ENCODE results near the gene PRIM2.
"Not testable (repeated sequence)": the region's sequence is repeated elsewhere in the genome, so short reads cannot be mapped to it uniquely, and the experiment has no call there.

PRIM2 gene

GRCh38 chr6:57302477-57302876, 15.0 kb upstream of the PRIM2 start:
- no peak overlapping the region for H3K27ac ChIP-seq
- TF ChIP-seq ZFX (IDR thresholded peaks at IDR 0.05; ENCODE audit: borderline replicate concordance) (no peak), CTCF (IDR thresholded peaks at IDR 0.05) (no peak)

GRCh38 chr6:57303931-57304681, 13.3 kb upstream of the PRIM2 start:
- no peak overlapping the region for H3K27ac ChIP-seq

GRCh38 chr6:57305107-57305506, 12.3 kb upstream of the PRIM2 start:
- TF ChIP-seq ZFX (IDR thresholded peaks at IDR 0.05; ENCODE audit: borderline replicate concordance), result no peak
- no peak for TF ChIP-seq CTCF (IDR thresholded peaks at IDR 0.05)
- no peak overlapping the region for H3K27ac ChIP-seq

More at GRCh38 chr6:57303931-57304681, 13.3 kb upstream of the PRIM2 start:
- no peak for TF ChIP-seq CTCF (IDR thresholded peaks at IDR 0.05)
- no peak for TF ChIP-seq ZFX (IDR thresholded peaks at IDR 0.05; ENCODE audit: borderline replicate concordance)

GRCh38 chr6:57305761-57306160, 11.7 kb upstream of the PRIM2 start:
- no peak overlapping the region for H3K27ac ChIP-seq
- TF ChIP-seq ZFX (IDR thresholded peaks at IDR 0.05; ENCODE audit: borderline replicate concordance), result no peak
- TF ChIP-seq CTCF (IDR thresholded peaks at IDR 0.05), result no peak

GRCh38 chr6:57306273-57306672, 11.2 kb upstream of the PRIM2 start:
- no peak overlapping the region for H3K27ac ChIP-seq
- TF ChIP-seq CTCF (IDR thresholded peaks at IDR 0.05), result no peak
- TF ChIP-seq ZFX (IDR thresholded peaks at IDR 0.05; ENCODE audit: borderline replicate concordance), result no peak

- no peak overlapping the region for H3K27ac ChIP-seq
- no peak for TF ChIP-seq ZFX (IDR thresholded peaks at IDR 0.05; ENCODE audit: borderline replicate concordance)
- no peak for TF ChIP-seq CTCF (IDR thresholded peaks at IDR 0.05)
Measured at GRCh38 chr6:57307850-57308249, 9.6 kb upstream of the PRIM2 start.

- H3K27ac ChIP-seq, result not testable (repeated sequence)
Measured at GRCh38 chr6:57308755-57309154, 8.7 kb upstream of the PRIM2 start.

GRCh38 chr6:57310095-57310816, 7.2 kb upstream of the PRIM2 start:
- not testable (repeated sequence) for H3K27ac ChIP-seq

All from 22Rv1 (cell line).